B cell (primary cell): ENCODE measurements around the gene MAP2K7. TPM values are rescaled to one million over a fixed set of nuclear protein-coding genes. Genes with fewer than 3 reads are reported as not detected.

Source experiments
- ATAC-seq: fragments of 200-7000 bp; cut with Tn5 transposase; one replicate; pipeline ENCODE4 v1.10.0; 2021; ENCODE audit warnings: low read depth, mild to moderate bottlenecking, moderate number of reproducible peaks, moderate library complexity
- CTCF ChIA-PET: fragments of 350-600 bp; sonication (Branson Sonifier 250); formaldehyde crosslinking; loops from one replicate; lab custom pipeline; 2021; ENCODE audit warnings: antibody characterized with exemption, inconsistent platforms; lab: Charles Lee
- POLR2A ChIA-PET: fragments of 350-600 bp; sonication (Branson Sonifier 250); formaldehyde crosslinking; loops from one replicate; lab custom pipeline; 2021; ENCODE audit warnings: antibody characterized with exemption; lab: Charles Lee
- DNase-seq: peaks from one replicate; pipeline ENCODE4 v3.0.0; 2013
- H2AFZ ChIP-seq: 2 replicates; pipeline ENCODE4 v1.6.1; 2012; ENCODE audit warnings: mild to moderate bottlenecking, low read depth, low read length; ENCODE audit not compliant: insufficient read depth, poor library complexity, severe bottlenecking
- H3K27ac ChIP-seq, 2 donors: 1 replicate in 1 of 2; 2 replicates in 1 of 2; pipeline ENCODE4 v1.5.1; 2012 to 2013; ENCODE audit warnings: low read length in 2 of 2, mild to moderate bottlenecking in 2 of 2, moderate library complexity in 1 of 2
- H3K27me3 ChIP-seq, 4 experiments: fragments of 200-600 bp in 1 of 4; sonication (generic) in 1 of 4; replicated peaks in 1 of 4; 1 replicate in 2 of 4; 2 replicates in 2 of 4; pipeline versions ENCODE4 v1.6.1 to v1.7.0; 2013 to 2016; ENCODE audit warnings: low read length in 3 of 4, mild to moderate bottlenecking in 2 of 4, mixed read lengths in 1 of 4, moderate library complexity in 1 of 4; ENCODE audit not compliant: insufficient read depth in 4 of 4, control insufficient read depth in 3 of 4; ENCODE audit errors: control extremely low read depth in 1 of 4
- H3K36me3 ChIP-seq, 2 experiments: replicated peaks in 1 of 2; 1 replicate in 1 of 2; 2 replicates in 1 of 2; pipeline versions ENCODE4 v1.6.1 to v1.7.1; 2013; ENCODE audit warnings: low read length in 1 of 2; ENCODE audit not compliant: insufficient read depth in 2 of 2, control insufficient read depth in 1 of 2; ENCODE audit errors: control extremely low read depth in 1 of 2, extremely low read depth in 1 of 2
- H3K4me1 ChIP-seq, 2 donors: fragments of 200-600 bp in 1 of 2; sonication (generic) in 1 of 2; 1 replicate in 1 of 2; 2 replicates in 1 of 2; pipeline versions ENCODE4 v1.5.1 to v1.6.1; 2013 to 2017; ENCODE audit warnings: low read length in 2 of 2; ENCODE audit not compliant: control insufficient read depth in 2 of 2, insufficient read depth in 2 of 2
- H3K4me2 ChIP-seq: replicated peaks from 2 replicates; pipeline ENCODE3; 2012; ENCODE audit warnings: mild to moderate bottlenecking, low read depth, low read length; ENCODE audit not compliant: poor library complexity, severe bottlenecking
- H3K4me3 ChIP-seq, 5 experiments: fragments of 200-600 bp in 1 of 5; sonication (generic) in 1 of 5; 1 replicate in 3 of 5; 2 replicates in 2 of 5; pipeline versions ENCODE4 v1.5.1 to v1.7.0; 2011 to 2016; ENCODE audit warnings: low read length in 4 of 5, mild to moderate bottlenecking in 4 of 5, low read depth in 2 of 5, control low read depth in 1 of 5, moderate library complexity in 1 of 5; ENCODE audit not compliant: insufficient read depth in 1 of 5; ENCODE audit errors: control extremely low read depth in 1 of 5, extremely low read depth in 1 of 5
- H3K79me2 ChIP-seq: fragments of 200-600 bp; sonication (generic); one replicate; pipeline ENCODE4 v1.6.0; 2016; ENCODE audit warnings: low read length; ENCODE audit not compliant: control insufficient read depth, insufficient read depth
- H3K9ac ChIP-seq: fragments of 200-600 bp; sonication (generic); 2 replicates; pipeline ENCODE4 v1.6.1; 2017; ENCODE audit warnings: mild to moderate bottlenecking, low read length, moderate library complexity
- H3K9me3 ChIP-seq, 3 donors: one replicate each; pipeline versions ENCODE4 v1.6.1 to v1.7.1; 2013; ENCODE audit warnings: low read length in 2 of 3; ENCODE audit not compliant: control insufficient read depth in 2 of 3, insufficient read depth in 1 of 3; ENCODE audit errors: control extremely low read depth in 1 of 3
- H4K20me1 ChIP-seq: 2 replicates; pipeline ENCODE4 v1.6.0; 2012; ENCODE audit warnings: mild to moderate bottlenecking, low read length; ENCODE audit not compliant: insufficient read depth, control insufficient read depth, poor library complexity, severe bottlenecking
- H3K27ac Mint-ChIP-seq: one replicate; pipeline ENCODE4 v1.8.0; 2021; ENCODE audit warnings: mixed read lengths
- H3K27me3 Mint-ChIP-seq: one replicate; pipeline ENCODE4 v1.8.0; 2021; ENCODE audit warnings: mixed read lengths
- H3K4me1 Mint-ChIP-seq: one replicate; pipeline ENCODE4 v1.8.0; 2021; ENCODE audit warnings: mixed read lengths
- H3K4me3 Mint-ChIP-seq: one replicate; pipeline ENCODE4 v1.8.0; 2021; ENCODE audit warnings: mixed read lengths
- H3K9me3 Mint-ChIP-seq: one replicate; pipeline ENCODE4 v1.8.0; 2022; ENCODE audit warnings: mixed read lengths; ENCODE audit not compliant: insufficient read depth
- CTCF ChIP-seq: fragments of 200-600 bp; IDR thresholded peaks from one replicate; pipeline ENCODE4 v1.8.0; 2022; ENCODE audit warnings: antibody characterized with exemption, mild to moderate bottlenecking
- EZH2 ChIP-seq: IDR thresholded peaks from 2 replicates; pipeline ENCODE4 v1.6.1; 2012; ENCODE audit warnings: borderline replicate concordance, low read depth, mild to moderate bottlenecking, moderate library complexity, low read length; ENCODE audit not compliant: insufficient read depth, poor library complexity, severe bottlenecking
- WGBS: methylation state at CpG from one replicate; pipeline ENCODE4 v1.1.5; 2013; ENCODE audit warnings: missing lambda C conversion rate; ENCODE audit not compliant: insufficient coverage; 5-methylcytosine and 5-hydroxymethylcytosine counted together
- intact Hi-C: fragments of 100-400 bp; cut with micrococcal nuclease; formaldehyde crosslinking; loops from one replicate; pipeline ENCODE4 v1.10.0; 2022
- polyA plus RNA-seq: library from polyadenylated mRNA; depleted of rRNA; stranded (reverse); fragments of >200 nt; gene quantifications from 2 replicates; pipeline ENCODE4 v1.2.3, GENCODE V29; 2012
- total RNA-seq, 2 donors: library from RNA; stranded (reverse); fragments of 120-200 nt in 1 of 2; gene quantifications; 1 replicate in 1 of 2; 2 replicates in 1 of 2; pipeline versions ENCODE4 v1.2.3 to v1.2.4, GENCODE V29; 2013 to 2022

Gene MAP2K7
- total and polyA plus RNA-seq, 2 donors (not counting 1 experiment from before 2014, with no cell fraction given), result 56.0 to 71.9 TPM

- H3K27me3 ChIP-seq, result peaks cover 0 to 14% (median 1%) of the 10 kb centered on the region in 4 experiments
- intact Hi-C loops, result no loop called here
- H3K4me1 ChIP-seq, result no peaks in the 10 kb centered on the region
- CTCF ChIA-PET, result no interaction called here
- H4K20me1 ChIP-seq, result no peaks in the 10 kb centered on the region
- H3K79me2 ChIP-seq, result no peaks in the 10 kb centered on the region
- no peak overlapping the region for H3K4me2 ChIP-seq
- POLR2A ChIA-PET, result no interaction called here
- no peak overlapping the region for H2AFZ ChIP-seq
- H3K36me3 ChIP-seq, result no peaks in the 10 kb centered on the region
- H3K27ac ChIP-seq, result no peak overlapping the region
- H3K9me3 ChIP-seq, result no peaks in the 10 kb centered on the region
- Mint-ChIP-seq H3K4me3 (no peak overlapping the region), H3K27ac (no peak overlapping the region), H3K4me1 (no peaks in the 10 kb centered on the region), H3K27me3 (peaks cover 14% of the 10 kb centered on the region), H3K9me3 (no peaks in the 10 kb centered on the region)
- no peak overlapping the region for H3K9ac ChIP-seq
- 94% methylated on average over 10 of the region's 11 CpGs for WGBS
- TF ChIP-seq CTCF (no peak), EZH2 (no peak)
- DNase-seq (no peak), ATAC-seq (no peak)
- H3K4me3 ChIP-seq, result no peak overlapping the region
Measured at GRCh38 chr19:7897292-7897691, 6.4 kb upstream of the MAP2K7 start.

GRCh38 chr19:7898967-7899366, 4.7 kb upstream of the MAP2K7 start:
- no peak for DNase-seq
- Mint-ChIP-seq H3K4me3 (no peak overlapping the region), H3K27ac (no peak overlapping the region), H3K27me3 (peaks cover 11% of the 10 kb centered on the region), H3K4me1 (peaks cover 12% of the 10 kb centered on the region), H3K9me3 (no peaks in the 10 kb centered on the region)
- 95% methylated on average over 16 of the region's 16 CpGs for WGBS
- peaks cover 0 to 9% (median 1%) of the 10 kb centered on the region in 4 experiments for H3K27me3 ChIP-seq
- no peak overlapping the region for H3K4me2 ChIP-seq
- no peak overlapping the region for H3K4me3 ChIP-seq
- H3K79me2 ChIP-seq, result peaks cover 7% of the 10 kb centered on the region
- H4K20me1 ChIP-seq, result no peaks in the 10 kb centered on the region
- no peak for ATAC-seq
- no peak overlapping the region for H3K9ac ChIP-seq
- H2AFZ ChIP-seq, result no peak overlapping the region
- no peak overlapping the region for H3K27ac ChIP-seq
- peaks cover 7 to 8% of the 10 kb centered on the region in 2 donors for H3K4me1 ChIP-seq
- CTCF ChIA-PET, result no interaction called here
- POLR2A ChIA-PET, result no interaction called here
- no peaks in the 10 kb centered on the region for H3K36me3 ChIP-seq
- peaks cover 0 to 7% (median 0%) of the 10 kb centered on the region in 3 donors for H3K9me3 ChIP-seq
- intact Hi-C loops, result no loop called here
- TF ChIP-seq EZH2 (no peak), CTCF (no peak)
